ENCODE results near the gene SORCS3.

DNA sequence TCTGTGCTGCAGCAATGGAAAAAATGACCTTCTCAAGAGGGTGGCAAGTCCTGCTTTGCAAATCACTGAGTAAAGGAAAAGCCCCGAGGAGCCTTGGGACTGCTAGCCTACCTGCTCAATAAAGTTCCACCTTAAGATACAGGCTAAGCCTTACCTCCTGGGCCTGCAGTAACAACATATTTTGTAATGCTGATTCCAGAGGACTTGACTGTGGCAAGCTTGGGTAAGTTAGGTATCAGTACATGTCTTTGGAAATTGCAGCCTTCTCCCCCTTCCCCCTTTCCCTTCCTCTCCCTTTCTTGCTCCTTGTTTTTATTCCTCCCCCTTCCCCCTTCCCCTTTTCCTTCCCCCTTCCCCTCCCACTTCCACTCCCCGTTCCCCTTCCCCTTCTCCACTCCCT is 126.2 kb downstream of the SORCS3 start:
- TF ChIP-seq CTCF (IDR thresholded peaks at IDR 0.05) = no peak
- TF ChIP-seq ZFX (IDR thresholded peaks at IDR 0.05; ENCODE audit: borderline replicate concordance) = no peak
